ENCODE data around the gene HM13. TPM values are rescaled to one million over a fixed set of nuclear protein-coding genes. Genes with fewer than 3 reads are reported as not detected.

Gene HM13
- total RNA-seq = 46.8 and 68.0 TPM in 2 replicates

GRCh38 chr20:31514154-31515071 lies at the start of gene HM13:
HM13 (plus strand) TSS chr20:31514442; CDS start chr20:31514552, 110 bp downstream.

GRCh38 chr20:31474758-31475427 lies 39.3 kb upstream of the HM13 start, which contains the start of the genes DEFB124 and REM1:
DEFB124 (minus strand) TSS chr20:31475127; CDS start chr20:31473013, 2,114 bp downstream.
REM1 (plus strand) TSS chr20:31475288; CDS start chr20:31476446, 1,158 bp downstream.

GRCh38 chr20:31605031-31605901 lies 91.0 kb downstream of the HM13 start, which contains the start of gene ID1:
ID1 (plus strand) TSS chr20:31605289; CDS start chr20:31605388, 99 bp downstream.

Other genes with a start within 250 kb of the HM13 start
- not detected in 2 replicates for gene DEFB116, start 205.9 kb upstream of the HM13 start, total RNA-seq
- not detected in 2 replicates for gene DEFB118, start 145.8 kb upstream of the HM13 start, total RNA-seq
- gene DEFB119, start 123.9 kb upstream of the HM13 start, total RNA-seq = not detected in 2 replicates
- not detected in 2 replicates for gene DEFB121, start 108.2 kb upstream of the HM13 start, total RNA-seq
- gene DEFB123, start 73.8 kb upstream of the HM13 start, total RNA-seq = not detected in 2 replicates
- gene DEFB124, start 39.3 kb upstream of the HM13 start, total RNA-seq = not detected in 2 replicates
- not detected in 2 replicates for gene REM1, start 39.2 kb upstream of the HM13 start, total RNA-seq
- 173 and 518 TPM in 2 replicates for gene ID1, start 90.8 kb downstream of the HM13 start, total RNA-seq
- gene COX4I2, start 123.5 kb downstream of the HM13 start, total RNA-seq = 0.43 TPM in 1 of 2 replicates, not detected in the other
- 38.6 and 39.2 TPM in 2 replicates for gene BCL2L1, start 208.4 kb downstream of the HM13 start, total RNA-seq
- gene TPX2, start 224.8 kb downstream of the HM13 start, total RNA-seq = 2.8 and 7.6 TPM in 2 replicates

All from bronchial smooth muscle cell (primary cell).